Measurements from ENCODE around the gene STK25.

Gene STK25

DNA sequence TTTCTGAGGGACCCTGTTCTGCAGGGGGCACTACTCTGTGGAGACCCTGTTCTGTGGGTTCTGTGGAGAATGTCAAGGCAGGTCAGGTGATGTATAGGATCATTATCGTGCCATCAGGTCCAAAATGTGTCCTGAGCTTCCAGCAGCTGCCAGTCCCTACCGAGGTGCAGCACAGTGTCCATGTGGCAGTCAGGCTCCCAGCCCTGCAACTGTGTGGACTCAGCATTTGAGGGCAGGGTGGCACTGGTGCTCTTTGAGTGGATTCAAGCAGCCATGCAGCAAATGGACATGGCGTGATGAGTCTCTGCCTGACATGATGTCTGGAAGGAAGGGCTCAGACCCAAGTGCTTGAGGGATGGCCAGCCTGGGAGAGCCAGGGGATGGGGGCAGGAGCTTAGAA is 35.0 kb downstream of the STK25 start:
- TF ChIP-seq, protein P1, sequence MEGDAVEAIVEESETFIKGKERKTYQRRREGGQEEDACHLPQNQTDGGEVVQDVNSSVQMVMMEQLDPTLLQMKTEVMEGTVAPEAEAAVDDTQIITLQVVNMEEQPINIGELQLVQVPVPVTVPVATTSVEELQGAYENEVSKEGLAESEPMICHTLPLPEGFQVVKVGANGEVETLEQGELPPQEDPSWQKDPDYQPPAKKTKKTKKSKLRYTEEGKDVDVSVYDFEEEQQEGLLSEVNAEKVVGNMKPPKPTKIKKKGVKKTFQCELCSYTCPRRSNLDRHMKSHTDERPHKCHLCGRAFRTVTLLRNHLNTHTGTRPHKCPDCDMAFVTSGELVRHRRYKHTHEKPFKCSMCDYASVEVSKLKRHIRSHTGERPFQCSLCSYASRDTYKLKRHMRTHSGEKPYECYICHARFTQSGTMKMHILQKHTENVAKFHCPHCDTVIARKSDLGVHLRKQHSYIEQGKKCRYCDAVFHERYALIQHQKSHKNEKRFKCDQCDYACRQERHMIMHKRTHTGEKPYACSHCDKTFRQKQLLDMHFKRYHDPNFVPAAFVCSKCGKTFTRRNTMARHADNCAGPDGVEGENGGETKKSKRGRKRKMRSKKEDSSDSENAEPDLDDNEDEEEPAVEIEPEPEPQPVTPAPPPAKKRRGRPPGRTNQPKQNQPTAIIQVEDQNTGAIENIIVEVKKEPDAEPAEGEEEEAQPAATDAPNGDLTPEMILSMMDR (IDR thresholded peaks at IDR 0.05; ENCODE audit: low read depth, low read length), result no peak
- no peaks in the 10 kb centered on the region for H3K9me3 ChIP-seq (ENCODE audit: severe bottlenecking)
- no peak overlapping the region for H3K4me3 ChIP-seq (ENCODE audit: low read depth, low read length)
- peaks cover 19% of the 10 kb centered on the region for H3K36me3 ChIP-seq
- DNase-seq, result no peak
- no peaks in the 10 kb centered on the region for H3K27me3 ChIP-seq (ENCODE audit: insufficient read depth, low read depth, severe bottlenecking)
- H3K27ac ChIP-seq, result no peak overlapping the region

DNA sequence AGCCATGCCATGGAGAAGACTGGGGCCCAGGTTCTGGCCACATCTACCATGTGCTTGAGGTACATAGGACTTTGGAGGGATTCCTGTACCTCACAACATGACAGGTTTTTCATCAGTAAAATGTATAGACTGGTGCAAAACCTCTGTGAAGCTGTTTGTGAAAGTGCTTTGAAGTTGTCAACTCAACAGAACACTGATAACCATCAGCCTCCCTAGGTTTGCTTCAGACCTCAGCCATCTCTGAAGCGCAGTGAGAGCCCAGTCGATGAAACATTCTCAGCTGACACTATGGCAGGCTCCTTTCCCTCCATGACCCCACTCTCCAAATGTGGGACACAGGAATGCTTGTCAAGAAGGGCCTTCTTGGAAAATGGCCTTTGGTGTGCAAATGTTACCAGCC is 38.6 kb downstream of the STK25 start:
- TF ChIP-seq, protein P1 (IDR thresholded peaks at IDR 0.05; ENCODE audit: low read depth, low read length), result no peak
- H3K4me3 ChIP-seq (ENCODE audit: low read depth, low read length), result no peak overlapping the region
- no peak overlapping the region for H3K27ac ChIP-seq
- H3K36me3 ChIP-seq, result 0 out of 2 replicates have a peak, but pooled peaks cover 4% of the 10 kb centered on the region
- no peaks in the 10 kb centered on the region for H3K9me3 ChIP-seq (ENCODE audit: severe bottlenecking)
- no peaks in the 10 kb centered on the region for H3K27me3 ChIP-seq (ENCODE audit: insufficient read depth, low read depth, severe bottlenecking)
- no peak for DNase-seq

DNA sequence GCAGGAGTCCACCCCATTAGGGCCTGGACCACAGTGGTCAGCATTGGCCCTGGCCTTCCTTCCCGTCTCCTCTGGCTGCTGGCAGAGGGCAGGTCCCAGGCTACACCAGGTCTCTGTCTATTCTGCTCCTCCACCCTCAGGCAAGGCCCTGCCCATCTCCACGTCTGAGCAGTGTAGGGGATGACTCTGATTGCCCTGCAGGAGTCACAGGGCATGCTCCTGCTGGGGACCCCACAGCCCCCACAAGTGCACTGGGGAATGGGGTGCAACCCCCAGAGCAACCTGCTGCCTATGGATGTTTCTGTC is 40.0 kb downstream of the STK25 start:
- DNase-seq, result no peak
- H3K4me3 ChIP-seq (ENCODE audit: low read depth, low read length), result no peak overlapping the region
- 0 out of 2 replicates have a peak, but pooled peaks cover 4% of the 10 kb centered on the region for H3K36me3 ChIP-seq
- no peak overlapping the region for H3K27ac ChIP-seq
- TF ChIP-seq, protein P1 (IDR thresholded peaks at IDR 0.05; ENCODE audit: low read depth, low read length), result no peak
- H3K27me3 ChIP-seq (ENCODE audit: insufficient read depth, low read depth, severe bottlenecking), result no peaks in the 10 kb centered on the region
- no peaks in the 10 kb centered on the region for H3K9me3 ChIP-seq (ENCODE audit: severe bottlenecking)

DNA sequence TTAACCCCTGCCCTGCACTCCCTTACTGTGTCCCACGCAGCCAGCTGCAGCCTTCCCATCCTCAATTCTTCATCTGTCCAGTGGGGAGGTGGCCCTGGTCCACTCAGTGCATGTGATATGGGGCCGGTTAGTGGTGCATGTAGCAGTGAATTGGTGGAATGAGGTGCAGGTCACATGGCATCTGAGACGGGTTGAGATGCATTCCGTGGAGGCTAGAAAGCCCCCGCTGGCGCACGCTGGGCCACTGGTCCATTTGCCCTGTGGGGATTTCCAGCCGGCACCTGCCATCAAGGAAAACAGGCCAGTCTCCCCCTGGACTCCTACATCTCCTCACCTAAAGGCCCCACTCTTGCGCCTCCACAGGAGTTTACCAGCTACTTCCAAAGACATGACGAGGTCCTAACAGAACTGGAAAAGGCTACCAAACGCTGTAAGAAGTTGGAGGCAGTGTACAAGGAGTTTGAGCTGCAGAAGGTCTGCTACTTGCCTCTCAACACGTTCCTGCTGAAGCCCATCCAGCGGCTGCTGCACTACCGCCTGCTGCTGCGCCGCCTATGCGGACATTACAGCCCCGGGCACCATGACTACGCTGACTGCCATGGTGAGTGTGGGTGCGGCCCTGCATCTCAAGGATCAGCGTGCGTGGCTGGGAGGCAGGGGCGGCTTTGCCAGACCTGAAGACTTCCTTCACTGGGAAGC is 40.5 kb downstream of the STK25 start:
- Histone ChIP-seq H3K27me3 (ENCODE audit: insufficient read depth, low read depth, severe bottlenecking) (no peaks in the 10 kb centered on the region), H3K4me3 (ENCODE audit: low read depth, low read length) (no peak overlapping the region), H3K36me3 (0 out of 2 replicates have a peak, but pooled peaks cover 4% of the 10 kb centered on the region), H3K27ac (no peak overlapping the region), H3K9me3 (ENCODE audit: severe bottlenecking) (no peaks in the 10 kb centered on the region)
- DNase-seq, result no peak
- TF ChIP-seq, protein P1 (IDR thresholded peaks at IDR 0.05; ENCODE audit: low read depth, low read length), result no peak

DNA sequence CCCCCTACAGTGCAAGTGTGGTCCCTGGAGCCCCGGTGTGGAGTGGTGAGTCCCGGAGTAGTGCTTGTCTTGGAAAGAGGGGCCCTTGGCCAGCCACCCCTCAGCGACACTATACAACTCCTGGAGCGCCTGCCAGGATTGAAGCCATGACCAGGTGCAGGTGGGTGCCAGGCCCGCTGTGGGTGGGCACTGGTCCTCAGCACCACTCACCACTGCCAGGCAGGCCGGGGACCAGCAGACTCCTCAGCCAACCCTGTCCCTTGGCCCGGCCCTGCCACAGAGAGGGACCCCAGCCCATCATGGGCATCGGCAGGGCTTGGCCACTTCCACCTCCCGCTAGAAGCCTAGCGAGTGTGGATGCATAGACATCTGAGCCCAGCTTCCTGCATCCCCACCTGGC is 42.2 kb downstream of the STK25 start:
- TF ChIP-seq, protein P1 (IDR thresholded peaks at IDR 0.05; ENCODE audit: low read depth, low read length), result no peak
- DNase-seq, result no peak
- Histone ChIP-seq H3K36me3 (0 out of 2 replicates have a peak, but pooled peaks cover 4% of the 10 kb centered on the region), H3K27ac (no peak overlapping the region), H3K4me3 (ENCODE audit: low read depth, low read length) (no peak overlapping the region), H3K9me3 (ENCODE audit: severe bottlenecking) (no peaks in the 10 kb centered on the region), H3K27me3 (ENCODE audit: insufficient read depth, low read depth, severe bottlenecking) (no peaks in the 10 kb centered on the region)

DNA sequence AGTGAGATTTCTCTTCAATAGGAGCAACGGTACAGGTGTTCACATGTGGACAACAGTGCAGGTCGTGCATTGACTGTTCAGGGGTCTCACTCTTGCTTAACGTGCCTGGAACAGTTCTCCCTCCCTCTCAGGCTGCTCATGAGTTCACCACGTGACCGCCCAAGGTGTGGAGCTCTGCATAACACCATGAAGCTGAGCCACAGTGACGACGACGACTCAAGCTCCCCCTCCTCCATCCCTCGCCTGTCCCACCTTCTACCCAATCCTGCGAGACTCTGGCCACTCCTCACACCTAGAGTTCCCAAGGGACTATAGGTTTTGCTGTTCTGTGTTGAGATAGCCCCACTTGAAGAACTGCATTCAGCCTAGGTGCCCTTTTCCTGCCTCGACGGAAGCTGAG is 42.8 kb downstream of the STK25 start:
- Histone ChIP-seq H3K9me3 (ENCODE audit: severe bottlenecking) (no peaks in the 10 kb centered on the region), H3K36me3 (0 out of 2 replicates have a peak, but pooled peaks cover 4% of the 10 kb centered on the region), H3K4me3 (ENCODE audit: low read depth, low read length) (no peak overlapping the region), H3K27ac (no peak overlapping the region), H3K27me3 (ENCODE audit: insufficient read depth, low read depth, severe bottlenecking) (no peaks in the 10 kb centered on the region)
- no peak for DNase-seq
- TF ChIP-seq, protein P1 (IDR thresholded peaks at IDR 0.05; ENCODE audit: low read depth, low read length), result no peak
